Right cardiac atrium (tissue), 5 donors: ENCODE results near the gene KIF12. TPM values are rescaled to one million over a fixed set of nuclear protein-coding genes. Genes with fewer than 3 reads are reported as not detected.
"Not testable (repeated sequence)": the region's sequence is repeated elsewhere in the genome, so short reads cannot be mapped to it uniquely, and the experiment has no call there.

Source experiments
- ATAC-seq, 2 donors: fragments of 200-7000 bp; cut with Tn5 transposase; one replicate each; pipeline versions ENCODE4 v1.8.0 to v1.9.1; 2020; ENCODE audit warnings: moderate library complexity in 2 of 2, mild to moderate bottlenecking in 1 of 2
- DNase-seq, 3 donors: peaks; one replicate each; pipeline ENCODE4 v3.0.0-alpha.2; 2020
- H3K27ac ChIP-seq: one replicate; pipeline ENCODE4 v1.5.1; 2013; ENCODE audit warnings: mild to moderate bottlenecking, low read length, control low read depth, moderate library complexity
- H3K27me3 ChIP-seq: one replicate; pipeline ENCODE4 v1.6.1; 2013; ENCODE audit not compliant: control insufficient read depth, insufficient read depth
- H3K4me1 ChIP-seq: one replicate; pipeline ENCODE4 v1.6.1; 2013; ENCODE audit warnings: low read length; ENCODE audit not compliant: control insufficient read depth, insufficient read depth
- H3K4me3 ChIP-seq: one replicate; pipeline ENCODE4 v1.5.1; 2013; ENCODE audit warnings: low read length, control low read depth
- H3K9me3 ChIP-seq: one replicate; pipeline ENCODE4 v1.6.1; 2013; ENCODE audit warnings: low read length; ENCODE audit not compliant: control insufficient read depth
- WGBS: extraction: QIAGEN DNeasy Blood & Tissue Kit; methylation state at CpG from one replicate; pipeline ENCODE4 v1.1.7; 2013; 5-methylcytosine and 5-hydroxymethylcytosine counted together
- intact Hi-C, 4 donors: fragments of 100-400 bp; cut with DNase I; formaldehyde crosslinking; loops; one replicate each; pipeline versions ENCODE4 v1.11.0 to v1.14.0; 2022 to 2023
- polyA plus RNA-seq: library from polyadenylated mRNA; stranded (reverse); fragments of 200-250 nt; gene quantifications from one replicate; pipeline ENCODE4 v1.2.3, GENCODE V29; 2013
- total RNA-seq, 4 donors: library from RNA; stranded (reverse); fragmentation: NEBNext Ultra II Directional; extraction: Animal tissue kit (Norgen Biotek cat#: 25700); gene quantifications; one replicate each; pipeline ENCODE4 v1.2.1, GENCODE V29; 2021
- donor health status: healthy with polysubstance abuse.
- donor health status: DM: no; HTN: yes; CAD: no.
- donor health status: DM: no; HTN: no; CAD: no.
- donor health status: DM: no; HTN: yes; CAD: no; lungs with severe emphysema.
- donor health status: DM: yes; HTN: yes; CAD: no.

Gene KIF12
- total and polyA plus RNA-seq, 5 donors: 0.11 to 0.44 (median 0.23) TPM; not detected in 2

DNA sequence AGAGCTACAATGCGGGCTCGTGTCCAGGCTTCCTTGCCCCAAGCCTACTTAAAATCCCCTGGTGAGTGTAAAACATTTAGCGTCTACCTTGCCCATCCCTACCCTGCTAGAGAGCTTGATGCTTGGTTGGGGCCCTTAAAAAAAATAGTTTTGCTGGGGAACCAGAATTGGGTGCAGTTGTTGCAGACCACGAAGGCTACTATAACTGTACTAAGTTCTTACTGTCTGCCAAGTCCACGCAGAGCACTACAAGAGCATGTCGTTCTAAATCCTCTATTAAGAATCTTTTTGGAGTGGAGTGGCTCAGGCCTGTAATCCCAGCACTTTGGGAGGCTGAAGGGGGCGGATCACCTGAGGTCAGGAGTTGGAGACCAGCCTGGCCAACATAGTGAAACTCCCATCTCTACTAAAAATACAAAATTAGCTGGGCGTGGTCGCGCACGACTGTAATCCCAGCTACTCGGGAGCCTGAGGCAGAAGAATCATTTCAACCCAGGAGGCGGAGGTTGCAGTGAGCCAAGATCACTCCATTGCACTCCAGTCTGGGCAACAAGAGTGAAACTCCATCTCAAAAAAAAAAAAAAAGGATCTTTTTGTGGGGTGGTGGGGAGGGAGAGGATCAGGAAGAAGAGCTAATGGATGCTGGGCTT is 16.2 kb downstream of the KIF12 start:
- 53% methylated on average over 13 of the region's 13 CpGs for WGBS
- ATAC-seq: peak in 1 of 2 donors; percentile 12
- H3K27me3 ChIP-seq, H3K4me3 ChIP-seq, H3K27ac ChIP-seq, H3K4me1 ChIP-seq, H3K9me3 ChIP-seq: not testable (repeated sequence)
- peak in 1 of 3 donors; percentile 8 for DNase-seq
- intact Hi-C loops: loop anchor here in 3 of 4 donors (5.0 kb wide), 1 partner anchor 209 kb away; no protein-coding TSS in a partner anchor

GRCh38 chr9:114082017-114082762 is 16.9 kb downstream of the KIF12 start:
- Histone ChIP-seq H3K27ac (no peak overlapping the region), H3K4me3 (no peak overlapping the region), H3K27me3 (no peaks in the 10 kb centered on the region), H3K9me3 (no peaks in the 10 kb centered on the region), H3K4me1 (no peaks in the 10 kb centered on the region)
- intact Hi-C loops: loop anchor here in 3 of 4 donors (5.0 kb wide), 1 partner anchor 210 kb away; no protein-coding TSS in a partner anchor
- peak; percentile 82 to 92 (median 87) for DNase-seq
- peak; percentile 88 to 90 for ATAC-seq
- WGBS: 49% methylated on average over 10 of the region's 10 CpGs

GRCh38 chr9:114081441-114082016 is 17.6 kb downstream of the KIF12 start:
- peak in 1 of 3 donors; percentile 6 for DNase-seq

GRCh38 chr9:114080773-114081440 is 18.2 kb downstream of the KIF12 start:
- intact Hi-C loops: loop anchor here in 3 of 4 donors (5.0 kb wide), 1 partner anchor 211 kb away; no protein-coding TSS in a partner anchor
- peak in 1 of 3 donors; percentile 21 for DNase-seq

More at GRCh38 chr9:114081441-114082016, 17.6 kb downstream of the KIF12 start:
- no peak overlapping the region for H3K27ac ChIP-seq
- H3K27me3 ChIP-seq: no peaks in the 10 kb centered on the region
- 83% methylated on average over 6 of the region's 6 CpGs for WGBS
- ATAC-seq: no peak
- H3K4me3 ChIP-seq: no peak overlapping the region
- intact Hi-C loops: loop anchor here in 3 of 4 donors (5.0 kb wide), 1 partner anchor 211 kb away; no protein-coding TSS in a partner anchor
- H3K9me3 ChIP-seq: no peaks in the 10 kb centered on the region
- H3K4me1 ChIP-seq: no peaks in the 10 kb centered on the region

GRCh38 chr9:114080195-114080772 is 18.8 kb downstream of the KIF12 start:
- Histone ChIP-seq H3K27me3 (no peaks in the 10 kb centered on the region), H3K4me1 (no peaks in the 10 kb centered on the region), H3K27ac (no peak overlapping the region), H3K4me3 (no peak overlapping the region), H3K9me3 (no peaks in the 10 kb centered on the region)
- ATAC-seq: no peak
- intact Hi-C loops: loop anchor here in 3 of 4 donors (5.0 kb wide), 1 partner anchor 212 kb away; no protein-coding TSS in a partner anchor
- no peak for DNase-seq
- WGBS: 82% methylated on average over 5 of the region's 5 CpGs

More at GRCh38 chr9:114080773-114081440, 18.2 kb downstream of the KIF12 start:
- Histone ChIP-seq H3K4me1 (no peaks in the 10 kb centered on the region), H3K27ac (no peak overlapping the region), H3K9me3 (no peaks in the 10 kb centered on the region), H3K4me3 (no peak overlapping the region), H3K27me3 (no peaks in the 10 kb centered on the region)
- WGBS: 90% methylated on average over 7 of the region's 7 CpGs
- no peak for ATAC-seq

- WGBS: 82% methylated on average over 7 of the region's 7 CpGs
- H3K27me3 ChIP-seq: no peaks in the 10 kb centered on the region
- H3K4me1 ChIP-seq: no peaks in the 10 kb centered on the region
- no peak overlapping the region for H3K4me3 ChIP-seq
- no peaks in the 10 kb centered on the region for H3K9me3 ChIP-seq
- intact Hi-C loops: no loop called here
- ATAC-seq (no peak), DNase-seq (no peak)
- H3K27ac ChIP-seq: no peak overlapping the region
Measured at GRCh38 chr9:114078781-114079156, 20.3 kb downstream of the KIF12 start.

DNA sequence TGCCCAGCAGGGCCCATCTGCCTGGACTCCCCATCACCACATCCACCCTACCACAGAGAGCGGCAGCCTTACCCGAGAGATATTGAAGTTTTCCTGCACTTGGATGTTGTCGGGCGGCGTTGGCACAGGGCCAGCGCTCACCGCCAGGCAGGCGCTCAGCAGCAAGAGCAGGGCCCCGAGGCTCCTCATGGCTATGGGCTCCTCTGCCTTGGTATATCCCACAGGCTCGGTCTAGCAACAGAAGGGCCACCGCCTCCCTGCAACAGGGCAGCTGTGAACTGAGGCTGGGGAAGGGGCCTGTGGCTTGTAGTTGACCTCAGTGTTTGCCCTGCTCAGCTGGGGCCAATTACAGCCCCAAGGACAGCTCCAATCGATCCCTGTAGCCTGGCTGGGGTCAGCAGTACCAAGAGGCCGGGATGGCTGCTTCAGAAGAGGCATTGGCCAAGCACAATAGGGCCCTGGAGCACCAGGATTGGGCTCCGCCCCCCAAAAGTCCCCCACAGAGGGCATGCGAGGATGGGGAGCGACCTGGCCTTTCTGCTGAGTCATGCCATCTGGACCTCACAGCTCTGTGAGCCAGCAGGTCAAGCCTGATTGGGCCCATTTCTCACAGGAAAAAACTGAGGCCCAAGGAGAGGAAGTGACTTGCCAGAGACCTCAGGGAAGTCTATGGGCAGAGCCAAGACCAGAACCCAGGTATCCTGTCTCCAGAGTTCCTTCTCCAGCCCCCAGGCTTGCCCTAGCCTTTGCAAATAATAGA is 20.9 kb downstream of the KIF12 start, which contains the start of gene AMBP:
Gene AMBP, minus strand, starts transcription at position 280 of the 760 bp plus-strand sequence. Its CDS starts 91 bp downstream, at position 189.
- 66% methylated on average over 16 of the region's 16 CpGs for WGBS
- H3K4me1 ChIP-seq: no peaks in the 10 kb centered on the region
- intact Hi-C loops: no loop called here
- no peak within 1 kb of the TSS for H3K27ac ChIP-seq
- ATAC-seq (no peak), DNase-seq (peak in 1 of 3 donors; percentile 52)
- no peak within 1 kb of the TSS for H3K4me3 ChIP-seq
- H3K9me3 ChIP-seq: no peaks in the 10 kb centered on the region
- H3K27me3 ChIP-seq: no peaks in the 10 kb centered on the region

DNA sequence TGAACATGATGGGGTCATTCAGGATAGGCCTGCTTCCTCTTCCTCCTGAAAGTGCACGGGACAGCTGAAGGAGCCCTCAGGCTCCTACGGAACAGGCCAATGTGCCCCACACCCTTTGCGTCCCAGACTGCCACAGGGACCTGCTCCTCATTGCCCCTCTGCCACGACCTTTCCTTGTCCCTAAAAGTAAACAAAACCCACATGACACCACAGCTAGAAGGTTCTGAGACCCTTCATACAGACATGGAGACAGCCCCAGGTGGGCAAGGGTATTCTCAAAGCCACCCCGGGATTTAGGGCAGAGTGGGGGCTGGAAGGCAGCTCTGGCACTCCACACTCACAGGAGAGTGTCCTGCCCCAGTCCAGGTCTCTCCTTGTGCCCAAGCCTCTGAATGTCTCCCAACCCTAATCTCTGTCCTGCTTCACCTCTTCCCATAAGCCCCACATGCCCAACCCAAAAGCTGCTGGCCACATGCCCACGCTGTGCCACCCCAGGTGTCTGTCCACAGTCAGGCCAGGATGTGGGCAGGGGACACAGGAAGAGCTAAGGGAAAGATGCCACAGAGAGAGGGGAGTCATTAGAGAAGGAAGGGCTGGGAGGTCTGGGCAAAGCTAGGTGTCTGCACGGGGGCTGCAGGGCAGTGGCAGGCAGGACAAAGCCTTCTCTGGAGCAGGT is 21.8 kb downstream of the KIF12 start:
- ATAC-seq: no peak
- Histone ChIP-seq H3K4me1 (peaks cover under 1% of the 10 kb centered on the region), H3K4me3 (no peak overlapping the region), H3K9me3 (no peaks in the 10 kb centered on the region), H3K27me3 (no peaks in the 10 kb centered on the region), H3K27ac (no peak overlapping the region)
- intact Hi-C loops: no loop called here
- WGBS: 64% methylated on average over 7 of the region's 7 CpGs
- peak in 1 of 3 donors; percentile 33 for DNase-seq

GRCh38 chr9:114076237-114077161 is 22.6 kb downstream of the KIF12 start:
- intact Hi-C loops: no loop called here

More at GRCh38 chr9:114076237-114077161, 22.6 kb downstream of the KIF12 start:
- WGBS: 72% methylated on average over 14 of the region's 14 CpGs
- Histone ChIP-seq H3K27ac (no peak overlapping the region), H3K4me3 (no peak overlapping the region), H3K27me3 (no peaks in the 10 kb centered on the region), H3K9me3 (no peaks in the 10 kb centered on the region), H3K4me1 (peaks cover 6% of the 10 kb centered on the region)
- ATAC-seq (no peak), DNase-seq (peak in 1 of 3 donors; percentile 30)
